SK-N-MC (cell line): Measurements from ENCODE around the gene PARP9.

Experiments used
- DNase-seq: peaks from one replicate; pipeline ENCODE4 v3.0.0-alpha.2; 2011; ENCODE audit warnings: low read depth, low spot score
- H3K27ac ChIP-seq: fragments of 200-600 bp; sonication (generic); 2 replicates; pipeline ENCODE4 v1.5.1; 2016; ENCODE audit warnings: mixed run types
- H3K36me3 ChIP-seq: fragments of 200-600 bp; sonication (generic); 2 replicates; pipeline ENCODE4 v1.6.1; 2017; ENCODE audit warnings: antibody characterized with exemption, low read length, mixed read lengths; ENCODE audit not compliant: insufficient read depth
- H3K4me3 ChIP-seq: fragments of 200-600 bp; sonication (generic); 2 replicates; pipeline ENCODE4 v1.5.1; 2016
- H3K9ac ChIP-seq: fragments of 200-600 bp; sonication (generic); 2 replicates; pipeline ENCODE4 v1.8.0; 2017; ENCODE audit warnings: mixed run types, mixed read lengths; ENCODE audit not compliant: insufficient read length
- H3K9me3 ChIP-seq: fragments of 200-600 bp; sonication (generic); 2 replicates; pipeline ENCODE4 v1.6.1; 2017; ENCODE audit warnings: low read depth, mild to moderate bottlenecking, antibody characterized with exemption, low read length, moderate library complexity, mixed read lengths
- EZH2 ChIP-seq: fragments of 200-600 bp; sonication (generic); IDR thresholded peaks from one replicate; pipeline ENCODE4 v1.6.1; 2017; ENCODE audit warnings: antibody characterized with exemption
- FOXP2 ChIP-seq: optimal IDR thresholded peaks from 2 replicates; pipeline ENCODE3; 2011; ENCODE audit warnings: mild to moderate bottlenecking, moderate library complexity; ENCODE audit not compliant: insufficient read depth; ENCODE audit errors: extremely low read length, control extremely low read depth
- POLR2AphosphoS5 ChIP-seq: IDR thresholded peaks from 2 replicates; pipeline ENCODE4 v1.6.1; 2012; ENCODE audit warnings: mild to moderate bottlenecking, low read depth, low read length, borderline replicate concordance

Gene PARP9

GRCh38 chr3:122520861-122521260 is 43.2 kb downstream of the PARP9 start:
- no peaks in the 10 kb centered on the region for H3K9me3 ChIP-seq
- H3K36me3 ChIP-seq = no peaks in the 10 kb centered on the region
- TF ChIP-seq FOXP2 = no peak
- TF ChIP-seq EZH2 = no peak
- no peak for TF ChIP-seq POLR2AphosphoS5
- H3K9ac ChIP-seq = no peak overlapping the region
- H3K27ac ChIP-seq = no peak overlapping the region
- H3K4me3 ChIP-seq = no peak overlapping the region
- no peak for DNase-seq

GRCh38 chr3:122519693-122520092 is 44.4 kb downstream of the PARP9 start:
- no peak for DNase-seq
- Histone ChIP-seq H3K27ac (no peak overlapping the region), H3K4me3 (no peak overlapping the region), H3K9me3 (no peaks in the 10 kb centered on the region), H3K36me3 (no peaks in the 10 kb centered on the region), H3K9ac (no peak overlapping the region)
- TF ChIP-seq POLR2AphosphoS5 (no peak), FOXP2 (no peak), EZH2 (no peak)

- no peaks in the 10 kb centered on the region for H3K9me3 ChIP-seq
- H3K9ac ChIP-seq = no peak overlapping the region
- H3K27ac ChIP-seq = no peak overlapping the region
- TF ChIP-seq EZH2 (no peak), FOXP2 (no peak), POLR2AphosphoS5 (no peak)
- H3K36me3 ChIP-seq = 0 out of 2 replicates have a peak, but pooled peaks cover 3% of the 10 kb centered on the region
- DNase-seq = no peak
- no peak overlapping the region for H3K4me3 ChIP-seq
These were observed 47.2 kb downstream of the PARP9 start for GRCh38 chr3:122516846-122517360.

- no peak overlapping the region for H3K27ac ChIP-seq
- no peak for DNase-seq
- TF ChIP-seq POLR2AphosphoS5 (no peak), EZH2 (no peak), FOXP2 (no peak)
These were observed 48.2 kb downstream of the PARP9 start for GRCh38 chr3:122515870-122516269.

GRCh38 chr3:122515020-122515468 is 49.1 kb downstream of the PARP9 start:
- Histone ChIP-seq H3K27ac (no peak overlapping the region), H3K9me3 (no peaks in the 10 kb centered on the region), H3K9ac (peak overlapping the region; percentile 90), H3K4me3 (peak overlapping the region; percentile 89), H3K36me3 (peaks cover 17% of the 10 kb centered on the region)
- no peak for DNase-seq
- no peak for TF ChIP-seq POLR2AphosphoS5
- TF ChIP-seq FOXP2 = no peak
- TF ChIP-seq EZH2 = no peak

More at GRCh38 chr3:122515870-122516269, 48.2 kb downstream of the PARP9 start:
- Histone ChIP-seq H3K9ac (no peak overlapping the region), H3K4me3 (no peak overlapping the region), H3K9me3 (no peaks in the 10 kb centered on the region), H3K36me3 (peaks cover 10% of the 10 kb centered on the region)

- Histone ChIP-seq H3K4me3 (peak within 1 kb of the TSS; percentile 89), H3K27ac (peak within 1 kb of the TSS; percentile 81), H3K9ac (peak within 1 kb of the TSS; percentile 90), H3K36me3 (peaks cover 24% of the 10 kb centered on the region), H3K9me3 (0 out of 2 replicates have a peak, but pooled peaks cover 5% of the 10 kb centered on the region)
- DNase-seq = no peak
- TF ChIP-seq EZH2 (no peak), POLR2AphosphoS5 (peak; percentile 96)
These were observed 49.7 kb downstream of the PARP9 start, which contains the start of gene KPNA1 for GRCh38 chr3:122514123-122515019. KPNA1 (minus strand) TSS chr3:122514939; CDS start chr3:122496565, 18,374 bp downstream.

- Histone ChIP-seq H3K4me3 (peak overlapping the region; percentile 89), H3K9ac (peak overlapping the region; percentile 90), H3K36me3 (peaks cover 27% of the 10 kb centered on the region), H3K9me3 (0 out of 2 replicates have a peak, but pooled peaks cover 5% of the 10 kb centered on the region), H3K27ac (peak overlapping the region; percentile 81; the same call in 1 of the 2 replicates)
- no peak for DNase-seq
- TF ChIP-seq POLR2AphosphoS5 (no peak), EZH2 (no peak), FOXP2 (no peak)
These were observed 50.5 kb downstream of the PARP9 start for GRCh38 chr3:122513386-122514122.

GRCh38 chr3:122512284-122512683 is 51.8 kb downstream of the PARP9 start:
- H3K27ac ChIP-seq = no peak overlapping the region
- 0 out of 2 replicates have a peak, but pooled peaks cover 5% of the 10 kb centered on the region for H3K9me3 ChIP-seq
- TF ChIP-seq FOXP2 (no peak), POLR2AphosphoS5 (no peak), EZH2 (no peak)
- peaks cover 40% of the 10 kb centered on the region for H3K36me3 ChIP-seq
- H3K4me3 ChIP-seq = no peak overlapping the region
- DNase-seq = no peak
- no peak overlapping the region for H3K9ac ChIP-seq
